RWPE2 (cell line): ENCODE measurements around the gene GBA3.

Experiments
- ATAC-seq: fragments of 200-7000 bp; cut with Tn5 transposase; 3 replicates; pipeline ENCODE4 v1.9.1; 2021; ENCODE audit warnings: low read depth
- DNase-seq: peaks from one replicate; pipeline ENCODE4 v3.0.0-alpha.2; 2020; ENCODE audit warnings: low spot score
- H3K27ac ChIP-seq: fragments of 450-650 bp; 2 replicates; pipeline ENCODE4 v1.5.1; 2017; ENCODE audit warnings: mild to moderate bottlenecking; ENCODE audit not compliant: poor library complexity, severe bottlenecking
- H3K27me3 ChIP-seq: fragments of 250-450 bp; sonication (Bioruptor Pico); 2 replicates; pipeline ENCODE4 v1.5.1; 2021; ENCODE audit warnings: mild to moderate bottlenecking, moderate library complexity; ENCODE audit not compliant: insufficient read depth, poor library complexity, severe bottlenecking
- H3K36me3 ChIP-seq: fragments of 250-450 bp; sonication (Bioruptor Pico); 2 replicates; pipeline ENCODE4 v1.5.1; 2020; ENCODE audit warnings: low read depth, mild to moderate bottlenecking, moderate library complexity
- H3K4me1 ChIP-seq: fragments of 250-450 bp; sonication (Bioruptor Pico); 2 replicates; pipeline ENCODE4 v1.5.1; 2021; ENCODE audit warnings: mild to moderate bottlenecking, moderate library complexity; ENCODE audit not compliant: insufficient read depth, poor library complexity, severe bottlenecking
- H3K4me3 ChIP-seq: fragments of 250-450 bp; sonication (Bioruptor Pico); 2 replicates; pipeline ENCODE4 v1.5.1; 2021; ENCODE audit warnings: mild to moderate bottlenecking, moderate library complexity; ENCODE audit not compliant: severe bottlenecking
- H3K9me3 ChIP-seq: fragments of 250-450 bp; sonication (Bioruptor Pico); 2 replicates; pipeline ENCODE4 v1.5.1; 2021; ENCODE audit warnings: mild to moderate bottlenecking, moderate library complexity; ENCODE audit not compliant: severe bottlenecking
- CTCF ChIP-seq: fragments of 450-650 bp; IDR thresholded peaks from one replicate; pipeline ENCODE4 v1.5.1; 2017; ENCODE audit warnings: mild to moderate bottlenecking, moderate library complexity; ENCODE audit not compliant: poor library complexity, severe bottlenecking

GBA3 gene

GRCh38 chr4:22688236-22688635 is 4.5 kb upstream of the GBA3 start:
- ATAC-seq: peak; percentile 33; the same call in 1 of the 3 replicates
- TF ChIP-seq CTCF: no peak
- Histone ChIP-seq H3K27ac (no peak overlapping the region), H3K4me3 (no peak overlapping the region), H3K27me3 (no peaks in the 10 kb centered on the region), H3K4me1 (no peaks in the 10 kb centered on the region), H3K36me3 (no peaks in the 10 kb centered on the region), H3K9me3 (no peaks in the 10 kb centered on the region)
- no peak for DNase-seq

- H3K36me3 ChIP-seq: no peaks in the 10 kb centered on the region
- no peak overlapping the region for H3K4me3 ChIP-seq
- DNase-seq (no peak), ATAC-seq (no peak)
- H3K4me1 ChIP-seq: no peaks in the 10 kb centered on the region
- no peaks in the 10 kb centered on the region for H3K9me3 ChIP-seq
- H3K27ac ChIP-seq: no peak overlapping the region
- no peak for TF ChIP-seq CTCF
- no peaks in the 10 kb centered on the region for H3K27me3 ChIP-seq
These were observed 3.3 kb upstream of the GBA3 start for GRCh38 chr4:22689428-22689827.

- Histone ChIP-seq H3K4me3 (no peak overlapping the region), H3K9me3 (no peaks in the 10 kb centered on the region), H3K27me3 (no peaks in the 10 kb centered on the region), H3K36me3 (no peaks in the 10 kb centered on the region), H3K4me1 (no peaks in the 10 kb centered on the region), H3K27ac (no peak overlapping the region)
- DNase-seq: no peak
- no peak for ATAC-seq
- no peak for TF ChIP-seq CTCF
These were observed 2.3 kb downstream of the GBA3 start for GRCh38 chr4:22695029-22695428.

GRCh38 chr4:22695917-22696316 is 3.2 kb downstream of the GBA3 start:
- Histone ChIP-seq H3K27me3 (no peaks in the 10 kb centered on the region), H3K4me1 (no peaks in the 10 kb centered on the region), H3K27ac (no peak overlapping the region), H3K4me3 (no peak overlapping the region), H3K9me3 (no peaks in the 10 kb centered on the region), H3K36me3 (no peaks in the 10 kb centered on the region)
- no peak for TF ChIP-seq CTCF
- ATAC-seq (no peak), DNase-seq (no peak)

GRCh38 chr4:22703912-22704311 is 11.2 kb downstream of the GBA3 start:
- no peaks in the 10 kb centered on the region for H3K9me3 ChIP-seq
- peaks cover 6% of the 10 kb centered on the region for H3K27me3 ChIP-seq
- no peak overlapping the region for H3K27ac ChIP-seq
- ATAC-seq (no peak), DNase-seq (no peak)
- H3K4me1 ChIP-seq: no peaks in the 10 kb centered on the region
- H3K36me3 ChIP-seq: no peaks in the 10 kb centered on the region
- H3K4me3 ChIP-seq: no peak overlapping the region
- no peak for TF ChIP-seq CTCF
